HEK293 (cell line): ENCODE measurements around the gene PLGRKT.
"Not testable (repeated sequence)": the region's sequence is repeated elsewhere in the genome, so short reads cannot be mapped to it uniquely, and the experiment has no call there.

Experiments
- CTCF ChIA-PET: fragments of 350-600 bp; formaldehyde crosslinking; extraction: SDS; loops from one replicate; lab custom pipeline; 2021; ENCODE audit warnings: antibody characterized with exemption; lab: Yijun Ruan, JAX
- POLR2A ChIA-PET: fragments of 300-600 bp; formaldehyde crosslinking; extraction: SDS; loops from one replicate; lab custom pipeline; 2020; ENCODE audit warnings: antibody characterized with exemption, inconsistent platforms; lab: Yijun Ruan, JAX
- H3K27ac ChIP-seq: fragments of 200-500 bp; sonication (Bioruptor generic); 2 replicates; pipeline ENCODE4 v1.5.1; 2014; ENCODE audit warnings: low read depth, low read length, control low read depth, inconsistent platforms; ENCODE audit errors: extremely low read depth
- H3K36me3 ChIP-seq, 2 experiments: fragments of 200-500 bp in 1 of 2; sonication (Bioruptor generic) in 1 of 2; 1 replicate in 1 of 2; 2 replicates in 1 of 2; pipeline ENCODE4 v1.5.1; 2014 to 2017; ENCODE audit warnings: inconsistent platforms in 2 of 2, low read length in 2 of 2; ENCODE audit not compliant: control insufficient read depth in 2 of 2, insufficient read depth in 1 of 2
- H3K4me1 ChIP-seq: fragments of 200-500 bp; sonication (Bioruptor generic); 2 replicates; pipeline ENCODE4 v1.5.1; 2014; ENCODE audit warnings: mild to moderate bottlenecking, low read length, inconsistent platforms; ENCODE audit not compliant: control insufficient read depth, insufficient read depth
- H3K4me3 ChIP-seq: 2 replicates; pipeline ENCODE4 v1.5.1; 2011; ENCODE audit warnings: low read depth, mild to moderate bottlenecking, control low read depth, low read length, moderate library complexity
- H3K9me3 ChIP-seq: fragments of 200-500 bp; sonication (Bioruptor generic); 2 replicates; pipeline ENCODE4 v1.5.1; 2014; ENCODE audit warnings: low read depth, low read length, inconsistent platforms; ENCODE audit not compliant: control insufficient read depth, insufficient read depth
- MYNN ChIP-seq: fragments of 450-650 bp; formaldehyde crosslinking; IDR thresholded peaks from 2 replicates; pipeline ENCODE4 v1.5.1; 2016; ENCODE audit warnings: missing biosample characterization, missing genetic modification characterization, borderline replicate concordance
- PRDM1 ChIP-seq: fragments of 450-650 bp; formaldehyde crosslinking; IDR thresholded peaks from 2 replicates; pipeline ENCODE4; 2016; ENCODE audit warnings: missing biosample characterization, missing genetic modification characterization
- SCRT2 ChIP-seq: fragments of 450-650 bp; formaldehyde crosslinking; IDR thresholded peaks from 2 replicates; pipeline ENCODE4 v1.5.1; 2016; ENCODE audit warnings: missing biosample characterization, missing genetic modification characterization
- SETDB1 ChIP-seq: IDR thresholded peaks from one replicate; pipeline ENCODE4 v1.6.1; 2017; ENCODE audit warnings: mild to moderate bottlenecking, low read length, moderate library complexity, mixed read lengths; ENCODE audit not compliant: insufficient read length
- ZFP41 ChIP-seq: fragments of 450-650 bp; formaldehyde crosslinking; IDR thresholded peaks from 2 replicates; pipeline ENCODE4 v1.5.1; 2016; ENCODE audit warnings: missing biosample characterization, missing genetic modification characterization, borderline replicate concordance
- ZNF157 ChIP-seq: fragments of 450-650 bp; formaldehyde crosslinking; IDR thresholded peaks from 2 replicates; pipeline ENCODE4 v1.5.1; 2016; ENCODE audit warnings: missing biosample characterization, missing genetic modification characterization
- ZNF169 ChIP-seq: fragments of 450-650 bp; formaldehyde crosslinking; IDR thresholded peaks from 2 replicates; pipeline ENCODE4 v1.5.1; 2016; ENCODE audit warnings: missing biosample characterization, missing genetic modification characterization
- ZNF184 ChIP-seq: fragments of 450-650 bp; IDR thresholded peaks from 2 replicates; pipeline ENCODE4 v1.5.1; 2018; ENCODE audit warnings: missing biosample characterization, mild to moderate bottlenecking, missing genetic modification characterization
- ZNF221 ChIP-seq: fragments of 450-650 bp; formaldehyde crosslinking; IDR thresholded peaks from 2 replicates; pipeline ENCODE4 v1.5.1; 2017; ENCODE audit warnings: missing biosample characterization, missing genetic modification characterization, borderline replicate concordance
- ZNF302 ChIP-seq: fragments of 450-650 bp; formaldehyde crosslinking; IDR thresholded peaks from 2 replicates; pipeline ENCODE4 v1.5.1; 2016; ENCODE audit warnings: missing biosample characterization, missing genetic modification characterization, low read depth
- ZNF549 ChIP-seq: fragments of 450-650 bp; IDR thresholded peaks from 2 replicates; pipeline ENCODE4 v1.5.1; 2018; ENCODE audit warnings: missing biosample characterization, missing genetic modification characterization, mild to moderate bottlenecking, inconsistent platforms, moderate library complexity
- ZNF558 ChIP-seq: fragments of 450-650 bp; formaldehyde crosslinking; IDR thresholded peaks from 2 replicates; pipeline ENCODE4 v1.5.1; 2016; ENCODE audit warnings: missing biosample characterization, missing genetic modification characterization
- ZNF580 ChIP-seq: fragments of 450-650 bp; formaldehyde crosslinking; IDR thresholded peaks from 2 replicates; pipeline ENCODE4 v1.5.1; 2016; ENCODE audit warnings: missing biosample characterization, missing genetic modification characterization
- ZNF639 ChIP-seq: fragments of 450-650 bp; formaldehyde crosslinking; IDR thresholded peaks from 2 replicates; pipeline ENCODE4 v1.5.1; 2016; ENCODE audit warnings: missing biosample characterization, missing genetic modification characterization
- ZNF792 ChIP-seq: fragments of 450-650 bp; formaldehyde crosslinking; IDR thresholded peaks from 2 replicates; pipeline ENCODE4 v1.5.1; 2016; ENCODE audit warnings: missing biosample characterization, missing genetic modification characterization
- ZSCAN30 ChIP-seq: fragments of 450-650 bp; IDR thresholded peaks from 2 replicates; pipeline ENCODE4 v1.5.1; 2018; ENCODE audit warnings: missing biosample characterization, mild to moderate bottlenecking, missing genetic modification characterization, moderate library complexity
- TF ChIP-seq, protein P1 (sequence below): fragments of 450-650 bp; formaldehyde crosslinking; IDR thresholded peaks from 2 replicates; pipeline ENCODE4 v1.5.1; 2017; ENCODE audit warnings: missing biosample characterization, mild to moderate bottlenecking, missing genetic modification characterization, moderate library complexity
- TF ChIP-seq, protein P2 (sequence below): fragments of 450-650 bp; formaldehyde crosslinking; IDR thresholded peaks from 2 replicates; pipeline ENCODE4 v1.5.1; 2016; ENCODE audit warnings: missing biosample characterization, missing genetic modification characterization

Gene PLGRKT

GRCh38 chr9:5480919-5481318, 43.2 kb upstream of the PLGRKT start:
- ChIA-PET CTCF (interaction anchor here (0.9 to 1.1 kb wide), 2 partner anchors 17 to 50 kb away, joined by 3 read pairs; no protein-coding TSS in a partner anchor), POLR2A (no interaction called here)
- Histone ChIP-seq H3K4me1 (no peaks in the 10 kb centered on the region), H3K27ac (no peak overlapping the region), H3K4me3 (no peak overlapping the region), H3K9me3 (no peaks in the 10 kb centered on the region), H3K36me3 (no peaks in the 10 kb centered on the region)
- TF ChIP-seq SCRT2 (tag by site-specific recombination) = no peak

GRCh38 chr9:5479994-5480694, 42.4 kb upstream of the PLGRKT start:
- H3K9me3 ChIP-seq = no peaks in the 10 kb centered on the region
- ChIA-PET POLR2A (no interaction called here), CTCF (interaction anchor here (0.6 to 1.1 kb wide), 4 partner anchors 16 to 634 kb away, joined by 3 read pairs; no protein-coding TSS in a partner anchor)
- TF ChIP-seq ZNF184 (tag by site-specific recombination) (no peak), PRDM1 (tag by site-specific recombination) (no peak), ZNF169 (no peak), SETDB1 (no peak), ZNF792 (tag by site-specific recombination) (no peak), ZSCAN30 (tag by site-specific recombination) (no peak), ZNF558 (no peak), ZNF639 (tag by site-specific recombination) (no peak), ZNF221 (no peak), ZNF302 (tag by site-specific recombination) (no peak), MYNN (tag by site-specific recombination) (no peak), ZFP41 (tag by site-specific recombination) (no peak), ZNF157 (tag by site-specific recombination) (no peak)
- TF ChIP-seq, protein P1, sequence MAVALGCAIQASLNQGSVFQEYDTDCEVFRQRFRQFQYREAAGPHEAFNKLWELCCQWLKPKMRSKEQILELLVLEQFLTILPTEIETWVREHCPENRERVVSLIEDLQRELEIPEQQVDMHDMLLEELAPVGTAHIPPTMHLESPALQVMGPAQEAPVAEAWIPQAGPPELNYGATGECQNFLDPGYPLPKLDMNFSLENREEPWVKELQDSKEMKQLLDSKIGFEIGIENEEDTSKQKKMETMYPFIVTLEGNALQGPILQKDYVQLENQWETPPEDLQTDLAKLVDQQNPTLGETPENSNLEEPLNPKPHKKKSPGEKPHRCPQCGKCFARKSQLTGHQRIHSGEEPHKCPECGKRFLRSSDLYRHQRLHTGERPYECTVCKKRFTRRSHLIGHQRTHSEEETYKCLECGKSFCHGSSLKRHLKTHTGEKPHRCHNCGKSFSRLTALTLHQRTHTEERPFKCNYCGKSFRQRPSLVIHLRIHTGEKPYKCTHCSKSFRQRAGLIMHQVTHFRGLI (tag by site-specific recombination) = no peak
- TF ChIP-seq, protein P2, sequence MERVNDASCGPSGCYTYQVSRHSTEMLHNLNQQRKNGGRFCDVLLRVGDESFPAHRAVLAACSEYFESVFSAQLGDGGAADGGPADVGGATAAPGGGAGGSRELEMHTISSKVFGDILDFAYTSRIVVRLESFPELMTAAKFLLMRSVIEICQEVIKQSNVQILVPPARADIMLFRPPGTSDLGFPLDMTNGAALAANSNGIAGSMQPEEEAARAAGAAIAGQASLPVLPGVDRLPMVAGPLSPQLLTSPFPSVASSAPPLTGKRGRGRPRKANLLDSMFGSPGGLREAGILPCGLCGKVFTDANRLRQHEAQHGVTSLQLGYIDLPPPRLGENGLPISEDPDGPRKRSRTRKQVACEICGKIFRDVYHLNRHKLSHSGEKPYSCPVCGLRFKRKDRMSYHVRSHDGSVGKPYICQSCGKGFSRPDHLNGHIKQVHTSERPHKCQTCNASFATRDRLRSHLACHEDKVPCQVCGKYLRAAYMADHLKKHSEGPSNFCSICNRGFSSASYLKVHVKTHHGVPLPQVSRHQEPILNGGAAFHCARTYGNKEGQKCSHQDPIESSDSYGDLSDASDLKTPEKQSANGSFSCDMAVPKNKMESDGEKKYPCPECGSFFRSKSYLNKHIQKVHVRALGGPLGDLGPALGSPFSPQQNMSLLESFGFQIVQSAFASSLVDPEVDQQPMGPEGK (tag by site-specific recombination) = no peak
- H3K36me3 ChIP-seq = no peaks in the 10 kb centered on the region
- H3K27ac ChIP-seq = no peak overlapping the region
- H3K4me1 ChIP-seq = no peaks in the 10 kb centered on the region
- no peak overlapping the region for H3K4me3 ChIP-seq

DNA sequence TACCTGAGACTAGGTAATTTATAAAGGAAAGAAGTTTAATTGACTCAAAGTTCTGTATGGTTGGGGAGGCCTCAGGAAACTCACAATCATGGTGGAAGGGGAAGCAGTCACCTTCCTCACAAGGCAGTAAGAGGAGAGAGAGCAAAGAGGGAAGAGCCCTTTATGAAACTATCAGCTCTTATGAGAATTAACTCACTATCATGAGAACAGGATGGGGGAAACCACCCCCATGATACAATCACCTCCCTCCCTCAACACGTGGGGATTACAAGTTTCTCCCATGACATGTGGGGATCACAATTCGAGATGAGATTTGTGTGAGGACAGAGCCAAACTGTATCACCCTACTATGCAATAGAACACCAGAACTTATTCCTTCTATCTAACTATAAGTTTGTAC, 40.5 kb upstream of the PLGRKT start:
- CTCF ChIA-PET = no interaction called here
- TF ChIP-seq ZNF580 (tag by site-specific recombination) (no peak), ZNF549 (no peak)
- TF ChIP-seq, all 188 proteins: peak for 0
- H3K27ac ChIP-seq = no peak overlapping the region
- H3K4me3 ChIP-seq = no peak overlapping the region
- H3K4me1 ChIP-seq = no peaks in the 10 kb centered on the region
- no peaks in the 10 kb centered on the region for H3K9me3 ChIP-seq
- H3K36me3 ChIP-seq = no peaks in the 10 kb centered on the region
- POLR2A ChIA-PET = no interaction called here

DNA sequence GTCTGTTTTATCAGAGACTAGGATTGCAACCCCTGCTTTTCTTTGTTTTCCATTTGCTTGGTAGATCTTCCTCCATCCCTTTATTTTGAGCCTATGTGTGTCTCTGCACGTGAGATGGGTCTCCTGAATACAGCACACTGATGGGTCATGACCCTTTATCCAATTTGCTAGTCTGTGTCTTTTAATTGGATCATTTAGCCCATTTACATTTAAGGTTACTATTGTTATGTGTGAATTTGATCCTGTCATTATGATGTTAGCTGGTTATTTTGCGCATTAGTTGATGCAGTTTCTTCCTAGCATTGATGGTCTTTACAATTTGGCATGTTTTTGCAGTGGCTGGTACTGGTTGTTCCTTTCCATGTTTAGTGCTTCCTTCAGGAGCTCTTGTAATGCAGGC, 37.9 kb upstream of the PLGRKT start:
- CTCF ChIA-PET, H3K27ac ChIP-seq, H3K36me3 ChIP-seq, H3K4me3 ChIP-seq, H3K9me3 ChIP-seq, H3K4me1 ChIP-seq, POLR2A ChIA-PET: not testable (repeated sequence)
